TTC549 (cell line): ENCODE data around the gene NMUR1.

Experiments
- FAIRE-seq: peaks from 2 replicates; lab custom pipeline; 2012; peaks lifted over from hg19 to GRCh38; lab: Jason Lieb, UNC

NMUR1 gene

DNA sequence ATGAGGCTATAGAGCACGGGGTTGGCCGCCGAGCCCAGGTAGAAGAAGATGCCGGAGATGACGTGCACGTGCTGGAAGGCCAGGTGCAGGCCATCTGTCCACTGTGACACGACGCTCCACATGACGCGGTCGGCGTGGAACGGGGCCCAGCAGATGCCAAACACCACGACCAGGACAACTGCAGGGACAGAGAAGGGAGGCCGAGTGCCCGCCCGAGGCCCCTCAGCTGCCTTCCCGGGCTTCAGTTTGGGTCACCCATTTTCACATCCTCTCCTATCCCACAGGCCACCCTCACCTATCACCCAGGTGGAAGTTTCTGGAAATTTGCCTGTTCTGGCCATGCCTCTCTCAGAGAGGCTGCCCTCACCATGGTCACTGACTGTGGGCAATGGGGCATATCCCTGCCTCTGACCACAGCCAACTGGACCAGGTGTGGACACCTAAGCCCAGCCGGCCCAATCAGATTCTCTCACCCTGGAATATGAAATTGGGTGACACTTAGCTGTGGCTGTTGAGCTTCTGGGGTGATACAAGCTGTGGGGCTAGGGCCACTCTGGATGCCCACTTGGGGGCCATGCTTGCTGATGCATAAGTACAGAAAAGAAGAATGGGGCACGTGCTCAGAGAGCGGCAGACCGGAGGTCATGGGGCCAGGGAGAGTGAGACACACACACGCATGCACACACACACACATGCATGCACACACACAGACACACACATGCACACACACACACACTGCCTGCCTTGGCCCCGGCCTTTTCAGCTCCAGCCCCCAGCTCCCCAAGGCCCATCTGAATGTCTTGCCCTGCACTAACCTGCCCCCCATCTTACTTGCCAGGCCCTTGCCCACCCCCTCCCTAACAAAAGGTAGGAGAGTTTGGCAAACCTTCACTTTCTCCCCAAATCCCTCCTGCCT, 4.7 kb downstream of the NMUR1 start:
- FAIRE-seq, result no peak

DNA sequence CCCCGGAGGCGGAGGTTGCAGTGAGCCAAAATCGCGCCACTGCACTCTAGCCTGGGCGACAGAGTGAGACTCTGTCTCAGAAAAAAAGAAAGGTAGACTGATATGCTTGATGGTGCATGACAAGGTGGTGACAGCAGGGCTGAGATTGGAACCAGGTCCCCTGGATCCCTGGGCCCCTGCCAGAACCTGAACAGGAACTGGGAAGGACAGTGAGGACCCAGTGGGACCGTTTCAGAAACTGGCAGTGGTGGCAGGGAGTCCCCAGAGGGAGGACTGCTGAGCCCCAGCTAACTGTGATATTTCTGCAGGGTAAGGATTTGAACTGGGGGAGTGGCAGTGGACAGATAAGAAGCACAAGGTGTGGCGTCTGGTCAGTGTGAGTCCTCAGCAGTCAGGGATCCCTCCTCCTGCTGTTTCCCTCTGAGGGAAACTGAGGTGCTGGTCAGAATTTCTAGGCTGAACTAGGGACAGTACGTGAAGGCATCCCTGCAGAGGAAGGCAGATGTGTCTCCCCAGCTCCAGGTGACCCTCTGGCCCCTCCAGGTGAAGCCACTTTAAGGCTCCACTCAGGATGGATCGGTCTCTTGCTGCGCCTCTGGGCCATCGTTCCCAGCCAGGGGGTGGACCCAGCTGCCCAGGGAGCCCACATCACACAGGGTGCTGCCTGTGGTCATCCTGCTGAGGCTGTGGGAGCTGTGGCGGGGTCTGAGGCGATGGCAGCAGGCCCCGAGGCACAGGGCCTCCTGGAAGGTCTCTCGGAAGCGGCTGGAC, 5.6 kb downstream of the NMUR1 start:
- FAIRE-seq, result no peak

DNA sequence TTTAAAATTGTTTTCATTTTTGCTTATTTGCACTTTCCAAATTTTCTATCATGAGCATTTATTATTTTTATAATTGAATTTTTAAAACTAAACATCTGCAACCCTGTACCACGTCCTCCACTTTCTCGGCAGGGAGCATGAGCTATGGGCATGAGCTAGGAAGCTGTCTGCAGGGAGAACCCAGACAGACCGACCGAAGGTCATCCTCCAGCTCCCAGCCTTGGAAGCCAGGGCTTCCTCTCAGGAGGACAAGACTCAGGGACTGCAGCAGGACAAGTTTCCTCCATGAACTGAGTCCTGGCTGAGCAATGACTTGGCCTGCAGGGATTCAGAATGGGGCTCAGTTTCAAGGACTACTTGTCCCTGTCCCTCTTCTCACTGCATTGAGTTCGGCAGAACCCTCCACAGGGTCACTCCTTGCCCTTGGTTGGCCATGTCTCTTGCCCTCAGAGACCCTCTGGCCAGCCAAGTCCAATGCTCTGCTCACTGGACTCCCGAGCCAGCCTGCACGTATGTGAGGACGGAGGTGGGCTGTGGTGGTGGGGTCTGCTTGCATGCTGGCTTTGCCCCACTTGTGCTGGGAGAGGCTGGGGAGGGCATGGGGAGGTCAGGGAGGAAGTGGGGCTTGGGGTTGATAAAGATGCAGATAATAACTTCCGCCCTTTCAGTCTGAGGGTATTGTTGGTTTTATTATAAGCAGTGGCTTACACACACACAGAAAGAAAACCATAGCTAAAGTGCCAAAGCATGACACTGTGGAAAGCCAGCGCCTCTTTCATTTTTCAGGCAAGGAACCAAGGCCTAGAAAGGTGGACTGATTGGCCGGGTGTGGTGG, 6.6 kb downstream of the NMUR1 start:
- FAIRE-seq, result no peak

DNA sequence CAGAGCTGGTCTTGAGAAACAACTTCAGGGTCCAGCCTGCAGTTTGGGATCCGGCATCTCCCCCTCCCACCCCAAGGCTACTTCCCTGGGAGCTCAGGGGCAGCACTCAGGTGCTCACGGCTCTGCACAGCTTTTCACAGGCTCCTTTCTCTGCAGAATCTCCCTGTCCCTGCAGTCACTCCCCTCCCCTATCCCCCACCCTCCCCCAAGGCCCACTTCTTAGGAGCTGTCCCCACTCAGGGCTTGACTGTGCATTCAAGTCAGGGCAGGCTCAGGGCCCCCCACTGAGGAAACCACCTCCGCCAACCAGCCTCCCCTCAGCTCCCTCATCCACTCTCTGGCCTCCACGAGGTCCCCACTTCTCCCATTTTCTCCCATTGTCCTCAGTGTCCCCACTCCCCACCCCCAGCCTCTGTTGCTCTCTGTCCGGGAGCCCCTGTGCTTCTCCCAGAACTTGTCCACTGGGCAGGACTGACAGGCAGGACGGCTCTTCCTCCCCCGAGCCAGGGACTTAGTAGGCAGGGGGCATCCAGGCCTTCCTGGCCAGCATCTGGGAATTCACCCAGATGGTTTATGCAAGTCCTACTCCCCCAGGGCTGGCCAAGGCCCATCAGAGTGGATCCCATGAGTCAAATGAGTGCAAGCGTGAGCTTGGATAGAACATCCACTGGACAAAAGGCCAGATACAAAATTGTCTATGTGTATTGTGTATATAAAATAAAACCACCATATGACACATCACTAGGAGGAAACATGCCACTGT, 7.6 kb downstream of the NMUR1 start:
- no peak for FAIRE-seq

DNA sequence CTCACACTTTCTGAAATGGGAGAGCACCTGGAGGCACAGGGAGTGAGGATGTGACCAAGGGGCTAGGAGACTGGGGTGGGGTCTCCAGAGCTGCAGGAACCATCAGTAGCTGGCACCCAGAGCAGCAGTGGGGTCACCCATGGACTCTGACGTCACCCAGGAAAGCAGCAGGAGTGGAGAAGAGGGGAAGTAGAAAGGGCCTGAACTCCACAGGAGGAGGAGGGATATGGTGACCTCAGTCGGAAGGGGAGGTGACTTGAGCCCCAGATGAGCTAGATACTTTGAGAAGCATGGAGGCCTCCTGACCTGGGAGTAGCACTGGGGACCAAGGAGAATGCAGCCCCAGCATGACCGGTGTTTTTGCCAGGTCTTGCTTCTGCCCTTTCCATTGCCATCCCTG, 8.8 kb downstream of the NMUR1 start:
- no peak for FAIRE-seq

DNA sequence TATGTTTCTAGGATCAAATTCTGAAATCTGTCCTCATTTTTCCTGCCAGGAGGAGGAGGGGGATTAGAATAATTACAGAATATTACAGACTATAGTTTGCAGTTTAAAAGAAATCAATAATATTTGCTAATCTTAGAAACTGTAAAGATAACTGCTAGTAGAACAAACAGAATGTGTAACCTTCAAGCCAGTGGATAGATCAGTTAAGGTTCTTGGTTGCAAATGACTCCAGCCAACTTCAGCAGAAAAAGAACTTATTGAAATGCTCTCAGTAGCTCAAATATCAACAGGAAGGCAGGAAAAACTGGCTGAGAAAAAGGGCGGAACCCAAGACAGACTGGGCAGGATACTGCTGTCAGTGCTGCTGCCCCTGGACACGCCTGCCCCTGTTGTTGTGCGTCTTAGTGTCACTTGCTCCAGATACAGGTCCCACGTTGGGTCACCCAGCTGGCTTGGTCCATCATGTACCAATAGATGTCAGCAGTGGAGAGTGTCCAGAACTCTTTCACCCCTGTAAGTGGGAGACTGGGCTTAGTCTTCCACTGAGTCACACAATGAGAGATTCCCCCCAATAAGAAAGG, 10.2 kb downstream of the NMUR1 start:
- FAIRE-seq, result no peak

DNA sequence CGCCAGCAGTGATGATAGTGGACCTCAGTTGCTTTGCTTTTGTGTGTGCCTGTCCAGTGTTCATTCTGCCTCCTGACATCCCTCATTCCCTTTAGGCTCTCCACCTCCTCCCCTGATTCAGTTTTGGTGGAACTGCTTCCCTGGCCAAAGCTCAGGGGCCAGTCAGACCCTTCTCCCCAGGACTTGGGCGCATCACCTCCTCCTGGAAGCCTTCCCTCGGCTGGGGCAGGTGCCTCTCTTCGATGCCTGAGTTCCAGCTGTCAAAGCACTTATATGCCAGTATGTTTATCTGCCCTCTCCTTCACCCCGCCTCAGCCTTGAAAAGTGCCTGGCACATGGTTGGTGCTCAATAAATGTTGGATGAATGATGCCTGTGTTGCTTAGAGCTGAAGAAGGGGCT, 11.5 kb downstream of the NMUR1 start:
- FAIRE-seq, result no peak

DNA sequence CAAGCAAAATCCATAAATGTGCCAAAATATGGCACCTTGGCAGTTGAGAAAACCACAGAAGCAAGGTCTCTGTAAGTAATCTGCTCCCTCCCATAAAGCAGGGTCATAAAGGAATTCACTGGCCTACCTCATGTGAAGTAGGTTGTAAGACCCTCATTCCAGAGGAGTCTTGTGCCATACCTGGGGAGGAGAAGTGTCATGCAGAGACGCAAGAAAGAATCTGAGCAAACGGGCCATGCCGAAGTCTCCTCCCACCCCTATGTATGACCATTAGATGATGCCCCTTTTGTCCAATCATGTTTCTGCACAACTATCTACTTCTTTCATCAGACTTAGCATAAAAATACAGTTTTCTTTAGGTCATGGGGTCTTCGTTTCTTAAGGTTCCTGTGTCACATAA, 14.6 kb downstream of the NMUR1 start:
- FAIRE-seq, result no peak

DNA sequence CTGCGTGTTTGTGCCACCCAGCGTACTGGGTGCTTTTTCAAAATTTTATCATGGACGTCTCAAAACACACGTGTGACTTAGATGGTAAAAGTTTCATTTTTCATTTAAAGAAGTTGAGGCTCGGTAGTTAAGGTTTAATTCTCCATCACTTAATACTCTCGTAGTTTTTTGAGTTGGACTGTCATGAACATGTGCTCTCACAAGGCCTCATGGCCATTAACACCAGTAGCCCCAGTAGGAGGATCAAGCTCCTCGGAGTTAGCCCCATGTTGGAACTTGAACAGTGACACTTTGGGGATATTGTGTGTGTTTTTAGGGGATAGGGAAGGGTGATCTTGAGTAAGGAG, 15.3 kb downstream of the NMUR1 start:
- FAIRE-seq, result no peak

DNA sequence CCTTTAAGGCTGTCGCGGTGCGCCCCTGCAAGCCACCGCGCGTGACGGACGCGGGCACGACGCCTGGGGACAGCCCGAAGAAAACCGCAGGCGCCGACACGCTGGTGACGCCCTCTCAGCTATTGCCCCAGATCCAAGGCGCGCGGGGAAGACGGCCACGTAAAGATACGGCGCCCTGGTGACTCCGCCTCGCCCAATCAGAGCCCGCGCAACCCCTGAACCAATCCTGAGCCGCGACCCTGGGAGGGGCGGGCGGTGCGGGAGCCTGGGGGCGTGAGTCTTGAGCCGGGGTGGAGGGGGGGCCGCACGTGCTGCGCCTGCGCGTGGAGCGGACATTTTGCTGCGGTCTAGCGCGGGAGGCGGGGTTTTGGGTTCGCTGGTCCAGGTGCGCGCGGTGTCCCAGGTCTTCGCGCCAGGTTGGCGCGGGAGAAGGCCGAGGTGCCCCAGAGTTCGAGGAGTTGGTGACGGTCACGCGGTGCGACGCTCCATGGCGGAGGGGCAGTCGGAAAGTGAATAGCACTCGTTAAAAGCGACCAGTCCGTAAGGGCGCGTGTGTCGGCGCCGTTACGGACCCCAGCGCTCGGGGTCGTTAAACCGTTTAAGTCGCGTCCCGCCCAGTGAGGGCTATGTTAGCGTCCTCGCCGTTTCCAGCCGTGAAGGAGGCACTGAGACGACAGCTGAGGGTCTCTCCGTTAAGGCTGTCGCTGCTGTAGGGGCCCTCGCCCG, 15.9 kb downstream of the NMUR1 start:
- no peak for FAIRE-seq

DNA sequence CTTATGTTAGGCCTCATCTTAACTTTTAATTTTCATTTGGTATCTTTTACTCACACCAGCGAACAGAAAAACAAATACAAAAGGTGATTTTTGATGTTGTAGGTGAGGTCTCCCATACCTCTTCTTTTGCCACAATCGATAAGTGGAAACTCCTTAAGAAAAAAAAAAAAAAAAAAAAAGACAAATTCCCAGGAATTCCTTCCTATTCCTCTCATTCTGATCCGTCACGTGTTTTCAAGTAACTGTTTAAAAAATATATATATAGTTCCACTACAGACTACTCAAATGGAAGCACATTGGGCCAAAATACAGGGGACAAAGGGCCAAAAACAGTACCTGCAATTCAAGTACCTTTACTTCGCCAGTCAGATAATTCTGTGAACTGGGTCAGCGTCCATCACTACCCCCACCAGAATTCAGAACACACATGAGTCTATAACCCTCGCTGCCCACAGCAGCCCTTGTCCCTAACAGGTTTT, 16.5 kb downstream of the NMUR1 start:
- FAIRE-seq, result no peak

DNA sequence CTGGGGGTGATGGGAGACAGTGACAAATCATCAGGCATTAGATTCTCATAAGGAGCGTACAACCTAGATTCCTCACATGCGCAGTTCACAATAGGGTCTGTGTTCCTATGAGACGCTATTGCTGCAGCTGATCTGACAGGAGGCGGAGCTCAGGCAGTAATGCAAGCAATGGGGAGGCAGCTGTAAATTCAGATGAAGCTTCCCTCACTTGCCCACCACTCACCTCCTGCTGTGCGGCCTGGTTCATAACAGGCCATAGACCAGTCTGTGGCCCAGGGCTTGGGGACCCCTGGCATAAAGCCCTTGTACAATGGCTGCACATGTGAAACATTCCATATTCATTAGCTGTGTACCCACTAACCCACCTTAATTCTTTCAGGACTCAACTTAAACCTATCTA, 18.0 kb downstream of the NMUR1 start:
- FAIRE-seq, result no peak

DNA sequence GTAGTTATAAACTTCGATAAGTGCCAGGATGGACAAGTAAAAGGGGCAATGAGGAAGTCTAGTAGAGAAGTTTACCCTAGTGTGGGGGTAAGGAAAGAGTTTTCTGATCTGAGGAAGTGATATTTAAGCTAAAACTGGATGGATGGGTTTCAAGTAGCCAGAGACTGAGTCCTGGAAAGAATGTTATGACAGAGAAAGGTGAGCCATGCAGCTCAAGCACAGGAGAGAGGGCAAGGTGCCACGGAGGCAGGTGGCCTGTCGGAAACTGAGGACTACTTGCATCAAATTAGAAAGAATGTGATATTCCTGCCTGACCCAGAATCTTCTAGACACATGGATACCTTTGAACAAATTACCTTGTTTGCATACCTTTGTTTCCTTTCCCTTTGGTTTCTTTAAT, 26.5 kb downstream of the NMUR1 start:
- no peak for FAIRE-seq

DNA sequence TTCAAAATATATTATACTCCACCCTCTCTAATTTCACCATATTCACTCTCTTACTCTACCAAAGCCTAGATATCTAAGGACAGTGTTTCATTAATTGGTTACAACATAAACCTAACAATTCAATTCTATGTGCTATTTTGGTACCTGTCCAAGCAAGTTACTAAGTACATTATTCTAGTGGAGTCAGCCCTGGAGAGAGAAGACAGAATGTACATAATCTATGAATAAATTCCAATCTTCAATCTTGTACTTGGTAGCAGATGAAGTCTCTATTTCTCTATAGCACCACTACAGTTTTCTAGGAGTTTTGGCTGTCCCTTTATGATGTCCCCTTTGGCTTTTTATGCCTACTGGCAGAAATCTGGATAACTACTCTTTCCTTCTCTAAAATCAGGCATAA, 27.6 kb downstream of the NMUR1 start:
- no peak for FAIRE-seq

DNA sequence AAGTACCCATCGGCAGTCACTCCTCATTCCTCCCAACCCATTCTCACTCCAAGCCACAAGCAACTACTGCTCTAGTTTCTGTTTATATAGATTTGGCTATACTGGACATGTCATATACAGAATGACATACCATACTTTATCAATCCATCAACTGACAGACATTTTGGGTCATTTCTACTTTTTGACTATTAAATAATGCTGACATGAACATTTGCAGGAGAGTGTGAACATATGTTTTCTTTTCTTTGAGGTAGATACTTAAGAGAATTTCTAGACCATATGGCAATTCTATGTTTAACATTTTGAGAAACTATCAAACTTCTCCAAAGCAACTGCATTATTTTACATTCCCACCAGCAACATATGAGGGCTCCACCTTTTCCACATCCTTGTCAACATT, 32.6 kb downstream of the NMUR1 start:
- FAIRE-seq, result no peak

DNA sequence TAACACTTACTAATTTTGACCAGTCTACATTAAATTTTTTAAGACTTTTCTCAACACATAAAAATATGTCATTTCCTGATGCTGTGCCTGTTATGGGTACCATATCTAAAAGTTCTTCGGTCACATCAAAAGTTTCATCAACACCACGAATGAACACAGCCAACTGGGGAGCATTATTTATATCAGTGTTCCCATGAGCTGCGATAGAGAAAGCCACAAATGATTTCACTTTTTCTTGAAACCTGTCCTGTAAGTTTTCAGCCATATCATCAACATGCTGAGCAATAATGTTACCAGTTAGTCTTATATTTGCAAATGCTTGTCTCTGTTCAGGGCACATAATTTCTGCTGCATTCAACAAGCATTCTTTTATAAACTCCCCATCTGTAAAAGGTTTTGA, 35.6 kb downstream of the NMUR1 start:
- FAIRE-seq, result no peak

DNA sequence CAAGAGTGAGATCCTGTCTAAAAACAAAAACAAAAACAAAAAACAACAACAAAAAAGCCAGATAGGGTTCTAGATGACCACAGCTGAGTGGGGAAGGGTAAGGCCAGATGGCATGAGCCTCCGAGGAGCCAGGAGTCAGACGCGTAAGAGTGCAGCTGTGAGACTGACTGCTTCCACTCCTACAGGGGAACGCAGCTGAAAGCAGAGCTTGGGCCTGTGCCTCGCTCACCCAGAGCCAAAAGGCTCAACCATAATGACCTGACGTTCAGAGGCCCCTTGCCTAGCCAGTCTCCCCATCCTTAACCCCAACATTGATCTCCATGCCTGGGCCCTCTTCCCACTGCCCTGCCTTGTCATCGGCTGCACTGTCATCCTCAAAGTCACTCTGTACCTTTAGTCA, 39.4 kb downstream of the NMUR1 start:
- no peak for FAIRE-seq

DNA sequence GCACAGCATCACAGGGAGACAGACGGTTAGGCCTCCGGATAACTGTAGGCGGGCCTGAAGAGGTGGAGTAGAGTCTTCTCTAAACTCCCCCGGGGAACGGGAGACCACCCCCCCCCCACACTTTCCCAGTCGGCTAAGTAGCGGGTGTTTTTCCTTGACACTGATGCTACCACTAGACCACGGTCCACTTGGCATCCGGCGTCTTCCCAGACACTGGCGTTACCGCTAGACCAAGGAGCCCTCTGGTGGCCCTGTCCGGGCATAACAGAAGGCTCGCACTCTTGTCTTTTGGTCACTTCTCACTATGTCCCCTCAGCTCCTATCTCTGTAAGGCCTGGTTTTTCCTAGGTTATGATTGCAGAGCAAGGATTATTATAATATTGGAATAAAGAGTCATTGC, 40.3 kb downstream of the NMUR1 start:
- FAIRE-seq, result no peak

DNA sequence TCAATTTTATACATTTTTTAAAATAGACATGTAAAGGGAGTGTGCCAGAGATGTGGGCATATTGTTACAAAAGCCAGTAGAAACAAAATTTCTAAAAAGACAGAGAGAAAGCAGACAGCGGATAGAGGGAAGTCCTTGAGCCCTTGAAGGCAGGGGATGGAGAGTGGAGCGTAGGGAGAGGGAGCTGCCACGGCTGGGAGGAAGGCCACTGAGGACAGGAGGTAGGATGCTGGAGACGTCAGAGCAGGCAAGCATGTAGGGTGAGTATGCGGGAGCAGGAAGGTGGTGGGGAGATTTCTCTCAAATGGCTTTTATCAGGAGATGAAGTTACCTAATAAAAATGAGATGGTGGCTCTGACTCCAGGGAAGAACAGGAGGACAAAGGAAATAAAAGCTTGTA, 41.9 kb downstream of the NMUR1 start:
- FAIRE-seq, result no peak

DNA sequence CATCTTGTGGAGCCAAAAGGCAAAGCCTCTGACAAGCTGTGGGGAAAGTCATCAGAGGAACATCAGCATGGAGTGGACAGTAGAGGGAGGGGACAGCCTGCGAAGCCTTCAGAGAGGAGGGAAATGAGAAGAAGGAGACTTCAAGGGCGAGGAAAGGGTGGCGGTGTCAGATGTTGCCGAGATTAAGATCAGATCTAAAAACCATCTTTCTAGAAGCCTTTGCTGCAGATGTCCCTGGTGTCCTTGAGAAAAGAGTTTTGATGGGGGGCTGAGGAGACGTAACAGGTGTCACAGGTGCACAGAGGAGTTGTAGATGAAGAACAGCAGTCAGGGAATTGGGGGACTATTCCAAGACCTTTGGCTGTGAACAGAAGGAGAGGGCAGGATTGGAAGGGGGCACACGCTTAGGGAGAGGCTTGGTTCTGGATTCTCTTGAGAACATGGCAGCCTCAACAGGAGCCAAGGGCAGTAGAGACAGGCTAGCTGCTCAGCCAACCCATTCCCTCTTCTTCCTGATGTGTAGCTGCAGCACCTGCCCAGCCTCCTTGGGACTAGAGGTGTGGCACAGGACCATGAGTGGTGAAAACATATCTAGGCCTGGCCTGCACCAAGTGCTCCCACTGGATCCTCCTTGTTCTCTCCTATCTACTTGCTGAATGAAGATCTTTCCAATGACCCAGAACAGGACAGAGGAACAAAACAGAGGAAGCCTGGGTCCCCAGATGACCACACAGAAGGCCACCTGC, 43.2 kb downstream of the NMUR1 start:
- no peak for FAIRE-seq
